IMR-90 (cell line): ENCODE results near the gene PTPRC. TPM values are rescaled to one million over a fixed set of nuclear protein-coding genes. Genes with fewer than 3 reads are reported as not detected.
A peak's percentile ranks its signal among the peaks of the same experiment; 100 is the strongest.

Source experiments
- ATAC-seq: fragments of 200-7000 bp; cut with Tn5 transposase; 2 replicates; pipeline ENCODE4 v1.9.1; 2020; ENCODE audit warnings: low read depth, mild to moderate bottlenecking, moderate library complexity
- BruUV-seq: library from RNA; stranded (reverse); fragments of 400-500 nt; replicated peaks from 2 replicates; lab custom pipeline; 2021; lab: Mats Ljungman, UMichigan
- CTCF ChIA-PET: fragments of 300-600 bp; formaldehyde crosslinking; extraction: SDS; loops from one replicate; lab custom pipeline; 2021; ENCODE audit warnings: antibody characterized with exemption; lab: Yijun Ruan, JAX
- POLR2A ChIA-PET: fragments of 300-600 bp; sonication (Branson Sonifier 250); formaldehyde crosslinking; loops from one replicate; lab custom pipeline; 2022; ENCODE audit warnings: antibody characterized with exemption; ENCODE audit not compliant: unreplicated experiment; lab: Charles Lee
- DNase-seq: peaks from one replicate; pipeline ENCODE4 v3.0.0; 2013
- H2AFZ ChIP-seq: replicated peaks from 2 replicates; pipeline ENCODE3; 2013; ENCODE audit warnings: low read length, mild to moderate bottlenecking; ENCODE audit not compliant: poor library complexity
- H2AK5ac ChIP-seq: 2 replicates; pipeline ENCODE4 v1.6.1; 2013; ENCODE audit warnings: low read depth, low read length, inconsistent platforms
- H2AK9ac ChIP-seq: replicated peaks from 2 replicates; pipeline ENCODE3; 2013; ENCODE audit warnings: mild to moderate bottlenecking, low read depth, low read length, moderate library complexity; ENCODE audit not compliant: poor library complexity
- H2BK120ac ChIP-seq: 2 replicates; pipeline ENCODE4 v1.6.1; 2013; ENCODE audit warnings: low read depth, low read length, inconsistent platforms
- H2BK15ac ChIP-seq: 3 replicates; pipeline ENCODE4 v1.6.1; 2013; ENCODE audit warnings: low read depth, low read length, inconsistent platforms
- H2BK20ac ChIP-seq: 2 replicates; pipeline ENCODE4 v1.6.1; 2013; ENCODE audit warnings: low read depth, mild to moderate bottlenecking, inconsistent platforms, low read length, moderate library complexity
- H2BK5ac ChIP-seq: 2 replicates; pipeline ENCODE4 v1.6.1; 2013; ENCODE audit warnings: mild to moderate bottlenecking, low read depth, low read length, inconsistent platforms; ENCODE audit not compliant: poor library complexity, severe bottlenecking
- H3K14ac ChIP-seq: replicated peaks from 2 replicates; pipeline ENCODE4 v1.6.1; 2013; ENCODE audit warnings: low read depth, low read length, inconsistent platforms
- H3K18ac ChIP-seq: 2 replicates; pipeline ENCODE4 v1.6.1; 2013; ENCODE audit warnings: low read depth, low read length, control low read depth
- H3K23ac ChIP-seq: 2 replicates; pipeline ENCODE4 v1.6.1; 2013; ENCODE audit warnings: low read depth, low read length, inconsistent platforms
- H3K27ac ChIP-seq: 2 replicates; pipeline ENCODE4 v1.5.1; 2013; ENCODE audit warnings: mild to moderate bottlenecking, control low read depth, low read length; ENCODE audit not compliant: insufficient read depth
- H3K27me3 ChIP-seq: 2 replicates; pipeline ENCODE4 v1.6.1; 2013; ENCODE audit warnings: low read length; ENCODE audit not compliant: control insufficient read depth, insufficient read depth
- H3K36me3 ChIP-seq: 2 replicates; pipeline ENCODE4 v1.6.1; 2013; ENCODE audit warnings: low read length, mixed read lengths; ENCODE audit not compliant: control insufficient read depth, insufficient read depth
- H3K4ac ChIP-seq: 2 replicates; pipeline ENCODE4 v1.6.1; 2013; ENCODE audit warnings: low read depth, low read length, inconsistent platforms
- H3K4me1 ChIP-seq: 2 replicates; pipeline ENCODE4 v1.6.1; 2013; ENCODE audit warnings: low read length, mixed read lengths; ENCODE audit not compliant: control insufficient read depth, insufficient read depth
- H3K4me2 ChIP-seq: 2 replicates; pipeline ENCODE4 v1.6.1; 2013; ENCODE audit warnings: low read depth, mild to moderate bottlenecking, control low read depth, low read length, moderate library complexity
- H3K4me3 ChIP-seq: 2 replicates; pipeline ENCODE4 v1.5.1; 2013; ENCODE audit warnings: low read depth, mild to moderate bottlenecking, control low read depth, low read length, moderate library complexity; ENCODE audit not compliant: insufficient read depth
- H3K56ac ChIP-seq: 2 replicates; pipeline ENCODE4 v1.6.1; 2013; ENCODE audit warnings: low read length, inconsistent platforms; ENCODE audit not compliant: insufficient read depth; ENCODE audit errors: extremely low read depth
- H3K79me1 ChIP-seq, 2 experiments: 2 replicates each; pipeline ENCODE4 v1.6.1; 2013; ENCODE audit warnings: low read length in 2 of 2, inconsistent platforms in 1 of 2, low read depth in 1 of 2
- H3K9ac ChIP-seq: 2 replicates; pipeline ENCODE4 v1.6.1; 2013; ENCODE audit warnings: low read depth, low read length, control low read depth
- H3K9me1 ChIP-seq: 2 replicates; pipeline ENCODE4 v1.6.1; 2013; ENCODE audit warnings: low read length, inconsistent platforms; ENCODE audit not compliant: insufficient read depth
- H3K9me3 ChIP-seq: 2 replicates; pipeline ENCODE4 v1.6.1; 2013; ENCODE audit warnings: low read length; ENCODE audit not compliant: control insufficient read depth, insufficient read depth
- H4K20me1 ChIP-seq: 2 replicates; pipeline ENCODE4 v1.6.1; 2013; ENCODE audit warnings: low read length, inconsistent platforms; ENCODE audit not compliant: insufficient read depth
- H4K5ac ChIP-seq: 2 replicates; pipeline ENCODE4 v1.6.1; 2013; ENCODE audit warnings: mild to moderate bottlenecking, low read depth, low read length, control low read depth
- H4K8ac ChIP-seq, 2 experiments: 2 replicates each; pipeline ENCODE4 v1.6.1; 2013; ENCODE audit warnings: low read depth in 2 of 2, low read length in 2 of 2, control low read depth in 1 of 2, inconsistent platforms in 1 of 2
- H4K91ac ChIP-seq: 2 replicates; pipeline ENCODE4 v1.6.1; 2013; ENCODE audit warnings: low read depth, low read length, inconsistent platforms; ENCODE audit not compliant: insufficient read depth
- BHLHE40 ChIP-seq: fragments of 150-350 bp; IDR thresholded peaks from 2 replicates; pipeline ENCODE4 v1.6.1; 2016; ENCODE audit warnings: mild to moderate bottlenecking, low read depth, low read length
- CEBPB ChIP-seq: IDR thresholded peaks from 2 replicates; pipeline ENCODE4 v1.6.1; 2012; ENCODE audit warnings: low read depth, low read length, improper control_type of control experiment
- CTCF ChIP-seq: conservative IDR thresholded peaks from 2 replicates; pipeline ENCODE4 v1.5.1; 2012; ENCODE audit warnings: mild to moderate bottlenecking, low read depth, low read length, improper control_type of control experiment
- ELK1 ChIP-seq: fragments of 150-350 bp; IDR thresholded peaks from 2 replicates; pipeline ENCODE4 v1.6.1; 2016; ENCODE audit warnings: low read depth, mild to moderate bottlenecking, low read length, moderate library complexity, borderline replicate concordance
- MAFK ChIP-seq: IDR thresholded peaks from 2 replicates; pipeline ENCODE4 v1.6.1; 2012; ENCODE audit warnings: low read depth, low read length, improper control_type of control experiment
- POLR2A ChIP-seq: IDR thresholded peaks from 2 replicates; pipeline ENCODE4 v1.6.1; 2012; ENCODE audit warnings: mild to moderate bottlenecking, low read depth, low read length
- RFX5 ChIP-seq: IDR thresholded peaks from 2 replicates; pipeline ENCODE4 v1.8.0; 2012; ENCODE audit warnings: low read depth, mild to moderate bottlenecking, low read length, moderate library complexity
- dilution Hi-C: fragments of 300-500 bp; cut with HindIII; formaldehyde crosslinking; loops from one replicate; pipeline ENCODE4 v1.14.3; 2018; ENCODE audit warnings: low sequenced_read_pairs; ENCODE audit not compliant: unreplicated experiment
- in situ Hi-C: fragments of 300-500 bp; cut with MboI; formaldehyde crosslinking; loops from 3 replicates; pipeline ENCODE4 v1.14.3; 2019; ENCODE audit warnings: low sequenced_read_pairs, inconsistent platforms, mixed read lengths
- intact Hi-C: fragments of 100-400 bp; cut with micrococcal nuclease; formaldehyde crosslinking; loops from 2 replicates; pipeline ENCODE4 v1.10.0; 2022
- polyA plus RNA-seq, 3 experiments: library from polyadenylated mRNA; depleted of rRNA; stranded (reverse); fragments of >200 nt; gene quantifications; 2 replicates each; pipeline ENCODE4 v1.2.3, GENCODE V29; 2012; ENCODE audit warnings: low replicate concordance in 1 of 3
- total RNA-seq: library from RNA; depleted of rRNA; stranded (reverse); fragments of >200 nt; gene quantifications from 2 replicates; pipeline ENCODE4 v1.2.3, GENCODE V29; 2012

PTPRC gene
- total and polyA plus RNA-seq, 2 of the 4 experiments (the other 2 are of a cell fraction) = not detected

- Histone ChIP-seq H4K5ac (peak overlapping the region; percentile 29; the same call in 1 of the 2 replicates), H2AK9ac (no peak overlapping the region), H2BK5ac (peak overlapping the region; percentile 50), H2BK120ac (peak overlapping the region; percentile 16; the same call in 1 of the 2 replicates), H3K36me3 (no peaks in the 10 kb centered on the region), H2AK5ac (no peak overlapping the region), H3K27ac (no peak overlapping the region), H3K9ac (no peak overlapping the region), H3K23ac (no peak overlapping the region), H3K9me1 (no peaks in the 10 kb centered on the region), H3K9me3 (peaks cover 16% of the 10 kb centered on the region), H4K20me1 (no peaks in the 10 kb centered on the region), H2BK20ac (peak overlapping the region; percentile 73; the same call in 1 of the 2 replicates), H3K79me1 (no peaks in the 10 kb centered on the region), H3K56ac (no peak overlapping the region), H3K14ac (no peak overlapping the region; the same call in 1 of the 2 replicates), H3K18ac (peak overlapping the region; percentile 78; the same call in 1 of the 2 replicates), H3K27me3 (no peaks in the 10 kb centered on the region), H3K4me3 (no peak overlapping the region), H3K4me1 (peaks cover 1% of the 10 kb centered on the region; the same call in 1 of the 2 replicates), H3K4me2 (peak overlapping the region; percentile 66; the same call in 1 of the 2 replicates), H2BK15ac (no peak overlapping the region; the same call in 2 of the 3 replicates), H3K4ac (no peak overlapping the region), H4K8ac (0 out of 4 replicates have a peak overlapping the region, but pooled peaks of 1 of the 2 experiments have one; percentile 56), H4K91ac (no peak overlapping the region), H2AFZ (no peak overlapping the region)
- CTCF ChIA-PET = no interaction called here
- ATAC-seq = peak; percentile 84
- in situ Hi-C loops (loop anchor here (25.0 kb wide), 1 partner anchor 318 kb away; no protein-coding TSS in a partner anchor), dilution Hi-C loops (no loop called here), intact Hi-C loops (no loop called here)
- no TSS peak for BruUV-seq
- peak; percentile 85 for DNase-seq
- no peak for TF ChIP-seq CTCF
- no peak for TF ChIP-seq RFX5
- no peak for TF ChIP-seq ELK1
- TF ChIP-seq MAFK = no peak
- TF ChIP-seq POLR2A = no peak
- TF ChIP-seq CEBPB = peak; percentile 33; the same call in 1 of the 2 replicates
- no peak for TF ChIP-seq BHLHE40
- POLR2A ChIA-PET = no interaction called here
Measured at GRCh38 chr1:198794498-198794897, 155.7 kb downstream of the PTPRC start.
